Esophagus muscularis mucosa (tissue), 4 donors: ENCODE measurements around the gene ZFAND2A.

Experiments
- CTCF ChIP-seq, 3 experiments: fragments of 200-600 bp in 2 of 3; fragments of 450-650 bp in 1 of 3; sonication (generic) in 2 of 3; IDR thresholded peaks; one replicate each; pipeline ENCODE4 v1.5.1; 2017 to 2019; ENCODE audit warnings: antibody characterized with exemption in 3 of 3, mild to moderate bottlenecking in 2 of 3, moderate library complexity in 1 of 3
- EP300 ChIP-seq: sonication (generic); formaldehyde crosslinking; IDR thresholded peaks from one replicate; pipeline ENCODE4 v1.6.1; 2017; ENCODE audit warnings: antibody characterized with exemption
- POLR2AphosphoS5 ChIP-seq, 2 donors: sonication (generic); formaldehyde crosslinking; IDR thresholded peaks; one replicate each; pipeline ENCODE4 v1.6.1; 2017; ENCODE audit warnings: antibody characterized with exemption in 2 of 2

- no peak for TF ChIP-seq CTCF (IDR thresholded peaks at IDR 0.05)
- TF ChIP-seq POLR2AphosphoS5 (IDR thresholded peaks at IDR 0.05): no peak
- no peak for TF ChIP-seq EP300
Observed at GRCh38 chr7:1131471-1132265, 28.3 kb downstream of the ZFAND2A start.
